HCT116 (cell line): Measurements from ENCODE around the gene PTCD1. TPM values are rescaled to one million over a fixed set of nuclear protein-coding genes. Genes with fewer than 3 reads are reported as not detected.

Experiments used
- ATAC-seq: fragments of 200-7000 bp; cut with Tn5 transposase; 2 replicates; pipeline ENCODE4 v1.9.1; 2020; ENCODE audit warnings: mild to moderate bottlenecking, moderate library complexity
- BruUV-seq: library from RNA; stranded (reverse); fragments of 400-500 nt; replicated peaks from 2 replicates; lab custom pipeline; 2021; lab: Mats Ljungman, UMichigan
- CTCF ChIA-PET: fragments of 300-600 bp; sonication (Branson Sonifier 250); formaldehyde crosslinking; loops from one replicate; lab custom pipeline; 2021; ENCODE audit warnings: antibody characterized with exemption; lab: Charles Lee
- POLR2A ChIA-PET: fragments of 300-600, 350-600 bp; sonication (Branson Sonifier 250); formaldehyde crosslinking; loops from one replicate; lab custom pipeline; 2021; ENCODE audit warnings: antibody characterized with exemption; lab: Charles Lee
- RAD21 ChIA-PET, 2 experiments: fragments of 300-600 bp; sonication (Branson Sonifier 250); formaldehyde crosslinking; loops; one replicate each; lab custom pipeline; 2023; ENCODE audit warnings: low total read pairs in 2 of 2; ENCODE audit not compliant: uncharacterized antibody in 2 of 2, unreplicated experiment in 2 of 2, low non-redundant PET in 1 of 2; lab: Charles Lee
- DNase-seq: peaks from one replicate; pipeline ENCODE4 v3.0.0-alpha.2; 2010; ENCODE audit warnings: low read depth, low spot score
- H2AFZ ChIP-seq: fragments of 200-600 bp; shearing (Covaris generic), sonication (generic); 2 replicates; pipeline ENCODE4 v1.6.1; 2017; ENCODE audit warnings: low read depth, mixed run types, mixed read lengths, antibody characterized with exemption, low read length; ENCODE audit not compliant: poor library complexity, severe bottlenecking
- H3K27ac ChIP-seq: 2 replicates; pipeline ENCODE4 v1.5.1; 2012; ENCODE audit warnings: low read depth, low read length
- H3K27me3 ChIP-seq: fragments of 200-600 bp; sonication (generic); 2 replicates; pipeline ENCODE4 v1.6.1; 2016; ENCODE audit warnings: mixed run types, low read length, mixed read lengths; ENCODE audit not compliant: insufficient read depth
- H3K36me3 ChIP-seq, 2 experiments: fragments of 200-500 bp in 1 of 2; fragments of 200-600 bp in 1 of 2; sonication (Bioruptor generic) in 1 of 2; sonication (generic) in 1 of 2; 2 replicates each; pipeline versions ENCODE4 v1.5.1 to v1.6.1; 2014 to 2016; ENCODE audit warnings: low read length in 2 of 2, inconsistent platforms in 1 of 2, mixed read lengths in 1 of 2, mixed run types in 1 of 2; ENCODE audit not compliant: insufficient read depth in 2 of 2, control insufficient read depth in 1 of 2
- H3K4me1 ChIP-seq, 2 experiments: fragments of 200-600 bp in 1 of 2; sonication (generic) in 1 of 2; 2 replicates each; pipeline versions ENCODE4 v1.5.1 to v1.6.1; 2012 to 2017; ENCODE audit warnings: low read length in 2 of 2, inconsistent platforms in 1 of 2, mild to moderate bottlenecking in 1 of 2, mixed read lengths in 1 of 2, mixed run types in 1 of 2, moderate library complexity in 1 of 2; ENCODE audit not compliant: insufficient read depth in 2 of 2, control insufficient read depth in 1 of 2
- H3K4me2 ChIP-seq: fragments of 200-600 bp; sonication (generic); 2 replicates; pipeline ENCODE4 v1.6.1; 2017; ENCODE audit warnings: mixed run types, low read length, mixed read lengths
- H3K4me3 ChIP-seq, 2 experiments: fragments of 200-600 bp in 1 of 2; sonication (generic) in 1 of 2; replicated peaks in 1 of 2; 2 replicates each; pipeline ENCODE4 v1.5.1; 2011 to 2016; ENCODE audit warnings: low read length in 2 of 2, control low read depth in 1 of 2, low read depth in 1 of 2, mild to moderate bottlenecking in 1 of 2, mixed read lengths in 1 of 2, mixed run types in 1 of 2
- H3K79me2 ChIP-seq: fragments of 200-600 bp; sonication (generic); 2 replicates; pipeline ENCODE4 v1.6.1; 2017; ENCODE audit warnings: mild to moderate bottlenecking, mixed run types, low read length, moderate library complexity, mixed read lengths; ENCODE audit not compliant: insufficient read depth
- H3K9ac ChIP-seq: fragments of 200-600 bp; sonication (generic); 2 replicates; pipeline ENCODE4 v1.6.1; 2016; ENCODE audit warnings: low read length, mixed read lengths
- H3K9me2 ChIP-seq: fragments of 200-600 bp; sonication (generic), shearing (Covaris generic); 2 replicates; pipeline ENCODE4 v1.6.1; 2017; ENCODE audit warnings: mixed run types, mild to moderate bottlenecking, moderate library complexity; ENCODE audit not compliant: insufficient read depth
- H3K9me3 ChIP-seq, 2 experiments: fragments of 200-500 bp in 1 of 2; fragments of 200-600 bp in 1 of 2; sonication (Bioruptor generic) in 1 of 2; sonication (generic) in 1 of 2; 2 replicates each; pipeline ENCODE4 v1.6.1; 2014 to 2017; ENCODE audit warnings: low read length in 2 of 2, mixed read lengths in 2 of 2, inconsistent platforms in 1 of 2, low read depth in 1 of 2, mild to moderate bottlenecking in 1 of 2, mixed run types in 1 of 2, moderate library complexity in 1 of 2; ENCODE audit not compliant: control insufficient read depth in 1 of 2, insufficient read depth in 1 of 2
- H4K20me1 ChIP-seq: fragments of 200-600 bp; sonication (generic), shearing (Covaris generic); 2 replicates; pipeline ENCODE4 v1.6.1; 2017; ENCODE audit warnings: mixed run types, mild to moderate bottlenecking, moderate library complexity; ENCODE audit not compliant: insufficient read depth
- ATF3 ChIP-seq: IDR thresholded peaks from 2 replicates; pipeline ENCODE4 v1.6.1; 2012
- CBX3 ChIP-seq: IDR thresholded peaks from 2 replicates; pipeline ENCODE4 v1.6.1; 2012; ENCODE audit warnings: low read depth
- EGR1 ChIP-seq: IDR thresholded peaks from 2 replicates; pipeline ENCODE4 v1.6.1; 2012; ENCODE audit warnings: low read depth
- ELF1 ChIP-seq: IDR thresholded peaks from 2 replicates; pipeline ENCODE4 v1.6.1; 2012; ENCODE audit warnings: low read depth, borderline replicate concordance
- EZH2 ChIP-seq: fragments of 200-600 bp; sonication (generic); IDR thresholded peaks from 2 replicates; pipeline ENCODE4 v1.6.1; 2017; ENCODE audit warnings: antibody characterized with exemption, mixed run types
- EZH2phosphoT487 ChIP-seq: fragments of 200-600 bp; IDR thresholded peaks from 2 replicates; pipeline ENCODE4 v1.6.1; 2018; ENCODE audit warnings: antibody characterized with exemption, borderline replicate concordance
- FOSL1 ChIP-seq: IDR thresholded peaks from 2 replicates; pipeline ENCODE4 v1.6.1; 2012; ENCODE audit warnings: low read depth
- JUND ChIP-seq: IDR thresholded peaks from 2 replicates; pipeline ENCODE4 v1.6.1; 2012
- MAX ChIP-seq: IDR thresholded peaks from 2 replicates; pipeline ENCODE4 v1.6.1; 2012
- POLR2A ChIP-seq: IDR thresholded peaks from 2 replicates; pipeline ENCODE4 v1.7.0; 2011; ENCODE audit warnings: borderline replicate concordance; ENCODE audit not compliant: insufficient read depth, insufficient read length; ENCODE audit errors: extremely low read depth
- POLR2AphosphoS5 ChIP-seq: IDR thresholded peaks from 2 replicates; pipeline ENCODE4 v1.6.1; 2011; ENCODE audit warnings: mild to moderate bottlenecking, low read depth, low read length, moderate library complexity
- RAD21 ChIP-seq: IDR thresholded peaks from 2 replicates; pipeline ENCODE4 v1.6.1; 2012; ENCODE audit warnings: low read depth, mild to moderate bottlenecking
- SIN3A ChIP-seq: IDR thresholded peaks from 2 replicates; pipeline ENCODE4 v1.6.1; 2012; ENCODE audit warnings: low read depth
- SRF ChIP-seq: IDR thresholded peaks from 2 replicates; pipeline ENCODE4 v1.6.1; 2012; ENCODE audit warnings: low read depth
- TCF7L2 ChIP-seq: IDR thresholded peaks from 2 replicates; pipeline ENCODE4 v1.7.0; 2011; ENCODE audit warnings: borderline replicate concordance, inconsistent platforms; ENCODE audit not compliant: insufficient read depth, insufficient read length; ENCODE audit errors: extremely low read depth
- ZBTB33 ChIP-seq: IDR thresholded peaks from 2 replicates; pipeline ENCODE4 v1.6.1; 2011; ENCODE audit warnings: mild to moderate bottlenecking, low read length, moderate library complexity; ENCODE audit not compliant: insufficient replicate concordance; ENCODE audit errors: extremely low read depth
- ZFX ChIP-seq: fragments of 450-650 bp; IDR thresholded peaks from 2 replicates; pipeline ENCODE4 v1.6.1; 2017
- ZNF274 ChIP-seq: fragments of 200-500 bp; sonication (Bioruptor generic); IDR thresholded peaks from 2 replicates; pipeline ENCODE4 v1.6.1; 2014; ENCODE audit warnings: mild to moderate bottlenecking, low read depth, low read length, inconsistent platforms
- intact Hi-C: fragments of 100-400 bp; cut with micrococcal nuclease; formaldehyde crosslinking; loops from 2 replicates; pipeline ENCODE4 v1.10.0; 2022
- total RNA-seq: library from RNA; stranded (reverse); gene quantifications from one replicate; pipeline ENCODE4 v1.2.1, GENCODE V29; 2021; ENCODE audit not compliant: unreplicated experiment

The PTCD1 gene
- total RNA-seq, 1 experiment from 2014 or later = 9.2 TPM

- ChIA-PET RAD21 (no interaction called here), CTCF (no interaction called here), POLR2A (no interaction called here)
- no peaks in the 10 kb centered on the region for H3K9me2 ChIP-seq
- no peak overlapping the region for H3K27ac ChIP-seq
- ATAC-seq (no peak), DNase-seq (no peak)
- TF ChIP-seq POLR2AphosphoS5 (no peak), SRF (no peak), CBX3 (no peak), EZH2 (no peak), EZH2phosphoT487 (no peak), ZNF274 (no peak), SIN3A (no peak)
- H3K27me3 ChIP-seq = no peaks in the 10 kb centered on the region
- H3K9ac ChIP-seq = peak overlapping the region; percentile 95
- H3K4me1 ChIP-seq = peaks cover 4 to 17% of the 10 kb centered on the region in 2 experiments; a peak in 3 of 4 replicates
- H2AFZ ChIP-seq = no peak overlapping the region
- H3K9me3 ChIP-seq = no peaks in the 10 kb centered on the region
- H3K4me2 ChIP-seq = peak overlapping the region; percentile 81
- intact Hi-C loops = no loop called here
- no TSS peak for BruUV-seq
- peak overlapping the region; percentile 91 to 99 for H3K4me3 ChIP-seq
- H4K20me1 ChIP-seq = peaks cover 9% of the 10 kb centered on the region; the same call in 1 of the 2 replicates
- H3K79me2 ChIP-seq = peaks cover 80% of the 10 kb centered on the region
- peaks cover 19 to 23% of the 10 kb centered on the region in 2 experiments for H3K36me3 ChIP-seq
These were observed 1.6 kb upstream of the PTCD1 start for GRCh38 chr7:99440195-99440594.

- Histone ChIP-seq H3K27ac (peak overlapping the region; percentile 92), H3K27me3 (no peaks in the 10 kb centered on the region), H3K9me2 (no peaks in the 10 kb centered on the region), H3K79me2 (peaks cover 74% of the 10 kb centered on the region), H4K20me1 (peaks cover 9% of the 10 kb centered on the region; the same call in 1 of the 2 replicates), H2AFZ (no peak overlapping the region), H3K4me2 (peak overlapping the region; percentile 81), H3K9ac (peak overlapping the region; percentile 95), H3K36me3 (peaks cover 9 to 18% of the 10 kb centered on the region in 2 experiments), H3K4me1 (peaks cover 4 to 17% of the 10 kb centered on the region in 2 experiments; a peak in 3 of 4 replicates), H3K4me3 (peak overlapping the region; percentile 91 to 99), H3K9me3 (no peaks in the 10 kb centered on the region)
- no peak for DNase-seq
- ChIA-PET POLR2A (interaction anchor here (0.6 kb wide), 2 partner anchors 21 to 395 kb away, joined by 3 to 4 read pairs; no protein-coding TSS in a partner anchor), RAD21 (no interaction called here), CTCF (interaction anchor here (0.6 kb wide), 1 partner anchor 482 kb away, joined by 3 read pairs; the partner anchor contains the start of gene TRIM4)
- intact Hi-C loops = no loop called here
- TSS peak; percentile 60 for BruUV-seq
- ATAC-seq = peak; percentile 16
- no peak for TF ChIP-seq RAD21
- TF ChIP-seq EGR1 = no peak
- no peak for TF ChIP-seq FOSL1
- no peak for TF ChIP-seq ZFX
- TF ChIP-seq CBX3 = no peak
- TF ChIP-seq SIN3A = no peak
- TF ChIP-seq EZH2phosphoT487 = no peak
- no peak for TF ChIP-seq ELF1
- no peak for TF ChIP-seq ATF3
- no peak for TF ChIP-seq ZBTB33
- no peak for TF ChIP-seq EZH2
- no peak for TF ChIP-seq TCF7L2
- no peak for TF ChIP-seq MAX
- TF ChIP-seq POLR2AphosphoS5 = no peak
- no peak for TF ChIP-seq ZNF274
- TF ChIP-seq JUND = no peak
- no peak for TF ChIP-seq POLR2A
These were observed 539 bp downstream of the PTCD1 start for GRCh38 chr7:99437946-99438572.
